Non-pigmented ciliary epithelial cell (primary cell): ENCODE data around the gene PNLIPRP3.
"Not testable (repeated sequence)": the region's sequence is repeated elsewhere in the genome, so short reads cannot be mapped to it uniquely, and the experiment has no call there.

Source experiments
- DNase-seq: peaks from one replicate; pipeline ENCODE4 v3.0.0-alpha.2; 2010; ENCODE audit warnings: low read depth

Gene PNLIPRP3

DNA sequence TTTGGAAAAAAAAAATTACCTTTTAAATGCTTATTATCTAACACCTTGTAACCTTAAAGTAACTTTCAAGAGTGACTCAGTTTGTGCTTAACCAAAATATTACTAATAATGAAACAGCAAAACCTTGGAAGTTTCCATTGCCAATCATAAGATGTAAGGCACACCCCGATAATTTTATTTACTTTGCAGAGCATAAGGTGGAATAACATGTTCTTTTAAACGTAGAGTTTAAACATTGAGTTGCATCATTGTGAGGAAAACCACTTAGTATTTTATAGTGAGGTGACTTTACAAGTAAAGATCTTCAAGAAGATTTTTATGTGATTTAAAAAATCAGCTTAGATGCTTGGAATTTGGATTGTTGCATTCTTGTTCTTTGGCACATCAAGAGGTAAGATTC, at the start of gene PNLIPRP3:
TSS of gene PNLIPRP3 (plus strand) at position 177 of the 400 bp plus-strand sequence. CDS start at position 343, 166 bp downstream.
- no peak for DNase-seq

DNA sequence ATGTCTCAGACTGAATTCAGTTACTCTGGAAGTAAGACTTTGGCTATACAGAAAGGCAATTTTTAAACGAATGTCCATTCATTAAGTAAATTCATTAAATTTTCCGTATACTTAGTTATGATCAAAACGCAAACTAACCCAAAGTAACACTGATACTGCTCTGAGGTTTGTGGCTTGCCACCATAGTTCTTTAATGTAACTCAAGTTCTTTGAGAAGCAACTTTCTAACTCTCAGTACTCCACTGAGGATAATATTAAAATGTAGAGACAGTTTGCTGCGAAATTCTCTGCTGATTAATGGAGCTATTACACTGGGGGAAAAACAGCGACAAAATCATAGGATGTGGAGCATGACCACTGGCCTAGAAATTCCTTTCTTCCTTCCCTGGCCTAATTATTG, 45.4 kb upstream of the PNLIPRP3 start:
- DNase-seq, result no peak

DNA sequence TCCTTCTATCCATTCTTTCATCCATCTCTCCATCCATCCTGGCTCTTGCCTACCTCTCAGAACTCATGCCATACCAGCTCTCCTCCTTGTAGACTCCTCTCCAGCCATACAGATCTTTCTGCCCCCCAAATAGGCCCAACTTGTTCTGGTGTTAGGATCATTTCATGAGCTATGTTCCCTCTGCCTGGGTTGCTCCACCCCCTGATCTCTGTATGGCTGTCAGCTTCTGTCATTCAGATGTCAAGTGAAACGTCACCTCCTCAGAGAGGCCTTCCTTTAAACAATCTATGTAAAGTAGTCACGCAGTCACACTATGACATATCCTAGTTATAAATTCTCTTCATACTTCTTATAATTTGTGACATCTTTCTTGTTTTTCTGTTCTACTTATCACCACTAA, 42.3 kb upstream of the PNLIPRP3 start:
- DNase-seq, result no peak

DNA sequence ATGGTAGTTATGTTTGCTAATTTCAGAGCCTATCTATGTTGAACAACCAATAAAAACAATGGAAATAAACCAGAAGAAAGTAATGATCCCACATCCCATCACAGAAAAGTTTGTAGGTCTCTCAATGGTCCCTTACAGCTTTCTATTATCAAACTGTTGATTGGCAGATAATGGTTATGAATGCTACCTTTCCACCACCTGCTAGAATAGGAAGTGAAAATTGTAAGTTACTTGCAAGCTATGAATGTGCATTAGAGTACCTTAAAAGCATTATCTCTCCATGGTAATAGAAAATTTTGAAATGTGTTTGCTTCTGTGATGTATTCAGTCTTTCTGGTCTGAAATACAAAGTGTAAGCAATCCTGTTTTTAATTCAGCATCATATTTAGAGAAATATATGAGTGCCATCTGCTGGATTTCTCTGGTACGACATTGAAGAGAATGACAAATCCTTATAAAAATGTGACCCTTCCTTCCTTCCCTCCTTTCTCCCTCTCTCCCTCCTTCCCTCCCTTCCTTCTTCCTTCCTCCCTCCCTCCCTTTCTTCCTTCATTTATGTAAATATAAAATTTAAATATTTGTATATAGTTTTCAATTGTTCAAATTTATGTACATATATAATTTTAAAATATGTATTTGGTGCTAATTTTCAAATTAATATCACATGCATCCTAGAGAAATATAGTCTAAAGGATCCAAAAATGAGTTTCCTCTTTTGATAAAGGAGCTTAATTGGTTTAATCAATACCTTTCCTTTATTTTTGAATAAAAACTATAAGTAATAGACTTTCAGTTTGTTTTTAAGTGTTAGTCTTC, 41.4 kb upstream of the PNLIPRP3 start:
- DNase-seq, result peak; percentile 1

DNA sequence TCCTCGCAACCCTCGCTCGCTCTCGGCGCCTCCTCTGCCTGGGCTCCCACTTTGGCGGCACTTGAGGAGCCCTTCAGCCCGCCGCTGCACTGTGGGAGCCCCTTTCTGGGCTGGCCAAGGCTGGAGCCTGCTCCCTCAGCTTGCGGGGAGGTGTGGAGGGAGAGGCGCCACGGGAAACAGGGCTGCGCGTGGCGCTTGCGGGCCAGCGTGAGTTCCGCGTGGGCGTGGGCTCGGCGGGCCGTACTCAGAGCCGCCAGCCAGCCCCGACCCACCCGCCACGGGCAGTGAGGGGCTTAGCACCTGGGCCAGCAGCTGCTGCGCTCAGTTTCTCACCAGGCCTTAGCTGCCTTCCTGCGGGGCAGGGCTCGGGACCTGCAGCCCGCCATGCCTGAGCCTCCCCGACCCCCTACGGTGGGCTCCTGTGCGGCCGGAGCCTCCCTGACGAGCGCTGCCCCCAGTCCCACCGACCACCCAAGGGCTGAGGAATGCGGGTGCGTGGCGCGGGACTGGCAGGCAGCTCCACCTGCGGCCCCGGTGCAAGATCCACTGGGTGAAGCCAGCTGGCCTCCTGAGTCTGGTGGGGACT, 34.3 kb upstream of the PNLIPRP3 start:
- not testable (repeated sequence) for DNase-seq

DNA sequence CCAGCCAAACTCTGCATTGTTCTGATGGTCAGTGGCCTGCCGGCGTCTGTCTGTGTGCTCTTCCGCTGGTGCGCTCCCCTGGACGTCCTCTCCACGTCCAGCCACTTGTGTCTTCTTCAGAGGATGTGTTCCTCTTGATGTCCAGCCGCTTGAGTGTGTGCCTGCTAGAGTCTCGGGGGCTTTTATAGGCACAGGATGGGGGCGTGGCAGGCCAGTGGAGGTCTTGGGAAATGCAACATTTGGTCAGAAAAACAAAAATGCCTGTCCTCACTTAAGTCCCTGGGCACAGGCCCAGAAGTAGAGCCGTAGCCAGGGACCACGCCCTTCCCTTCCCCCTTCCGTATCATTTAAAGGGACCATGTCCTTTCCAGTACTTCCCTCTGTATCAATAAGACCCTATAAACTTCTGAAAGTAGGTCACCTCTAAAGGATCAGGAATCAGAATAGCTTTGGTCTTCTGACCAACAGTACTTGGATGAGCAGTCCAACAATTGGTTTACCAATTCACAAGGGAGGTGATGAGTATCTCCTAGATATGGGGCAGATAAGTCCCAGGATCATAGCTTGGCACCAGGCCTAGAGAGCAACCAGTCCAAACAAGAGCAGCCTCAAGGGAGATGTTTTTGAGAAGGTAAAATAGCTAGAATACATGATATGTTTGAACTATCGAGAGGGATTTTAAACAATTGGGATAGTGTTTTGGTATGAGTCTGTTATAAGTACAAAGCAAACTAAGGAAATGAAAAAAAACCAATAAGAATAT, 32.2 kb upstream of the PNLIPRP3 start:
- no peak for DNase-seq

DNA sequence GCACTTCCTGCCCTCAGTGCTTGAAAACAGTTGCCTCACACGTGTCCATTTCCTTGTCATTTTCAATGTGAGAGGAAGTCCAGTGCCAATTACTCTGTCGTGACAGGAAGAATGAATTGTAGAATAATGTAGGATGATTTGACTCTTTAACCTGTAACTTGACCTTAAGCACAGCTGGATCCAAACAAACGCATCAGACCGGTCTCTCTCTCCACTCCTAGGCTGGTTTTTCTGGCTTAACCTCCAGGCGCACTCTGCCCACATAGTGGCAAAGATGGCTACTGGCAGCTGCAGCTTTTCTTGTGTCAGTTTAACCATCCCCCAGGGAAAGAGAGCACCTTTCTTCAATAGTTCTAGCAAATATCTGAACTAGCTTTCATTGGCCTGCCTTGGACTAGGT, 29.4 kb upstream of the PNLIPRP3 start:
- no peak for DNase-seq

DNA sequence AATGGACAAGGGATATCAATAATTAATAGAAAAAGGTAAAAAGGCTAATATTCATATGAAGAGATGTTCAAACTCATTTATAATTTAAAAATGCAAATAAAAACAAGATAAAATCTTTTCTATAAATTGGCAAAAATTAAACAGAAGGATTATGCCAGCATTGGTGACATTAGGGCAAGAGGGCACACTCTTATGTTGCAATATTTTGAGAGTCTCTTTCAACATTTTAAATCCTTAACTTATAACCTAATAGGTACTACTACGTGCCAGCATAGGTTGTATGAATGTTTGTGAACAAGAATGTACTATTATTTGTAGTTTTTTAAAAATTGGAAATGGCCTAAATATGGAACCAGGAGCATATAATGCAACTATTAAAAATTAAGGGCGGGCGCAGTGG, 24.8 kb upstream of the PNLIPRP3 start:
- no peak for DNase-seq

DNA sequence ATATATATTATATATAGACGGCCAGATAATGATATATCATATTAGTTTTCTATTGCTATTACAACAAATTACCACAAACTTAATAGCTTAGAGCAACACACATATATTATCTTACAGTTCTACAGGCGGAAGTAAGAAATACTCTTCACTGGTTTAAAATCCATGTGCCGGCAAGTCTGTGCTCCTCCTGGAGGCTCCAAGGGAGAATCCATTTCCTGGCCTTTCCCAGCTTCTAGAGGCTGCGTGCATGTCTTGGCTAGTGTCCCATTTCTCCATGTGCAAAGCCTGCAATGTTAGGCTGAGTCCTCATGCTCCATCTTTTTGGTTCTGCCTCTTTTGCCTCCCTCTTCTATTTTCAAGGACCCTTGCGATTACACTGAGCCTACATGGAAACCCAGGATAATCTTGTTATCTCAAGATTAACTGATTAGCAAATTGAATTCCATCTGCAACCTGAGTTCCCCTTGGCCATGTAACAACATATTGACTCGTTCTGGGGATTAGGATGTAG, 23.9 kb upstream of the PNLIPRP3 start:
- DNase-seq, result no peak

DNA sequence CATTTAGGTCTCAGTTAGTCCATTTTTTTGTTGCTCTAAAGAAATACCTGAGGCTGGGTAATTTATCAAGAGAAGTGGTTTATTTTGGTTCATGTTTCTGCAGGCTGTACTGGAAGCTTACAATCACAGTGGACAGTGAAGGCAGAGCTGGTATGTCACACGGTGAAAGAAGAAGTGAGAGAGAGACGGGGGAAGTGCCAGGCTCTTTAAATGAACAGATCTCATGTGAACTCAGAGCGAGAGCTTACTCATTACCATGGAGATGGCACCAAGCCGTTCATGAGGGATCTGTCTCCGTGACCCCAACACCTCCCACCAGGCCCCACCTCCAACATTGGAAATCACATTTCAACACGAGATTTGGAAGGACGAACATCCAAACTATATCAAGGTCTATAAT, 18.9 kb upstream of the PNLIPRP3 start:
- no peak for DNase-seq

DNA sequence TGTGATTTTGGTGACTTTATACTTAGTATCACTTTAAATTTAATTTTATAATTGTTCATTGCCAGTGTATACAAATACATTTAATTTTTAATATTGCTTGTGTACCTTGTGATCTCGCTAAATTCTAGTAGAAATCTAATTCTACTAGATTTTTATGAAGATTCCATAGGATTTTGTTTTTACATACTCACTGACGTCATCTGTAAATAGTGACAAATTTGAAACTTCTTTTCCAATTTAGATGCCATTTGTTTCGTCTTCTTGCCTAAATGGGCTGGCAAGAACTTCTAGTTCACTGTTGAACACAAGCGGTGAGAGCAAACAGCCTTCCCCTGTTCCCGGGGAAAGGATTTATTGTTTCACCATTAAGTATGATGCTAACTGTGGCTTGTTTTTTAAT, 17.3 kb upstream of the PNLIPRP3 start:
- no peak for DNase-seq

DNA sequence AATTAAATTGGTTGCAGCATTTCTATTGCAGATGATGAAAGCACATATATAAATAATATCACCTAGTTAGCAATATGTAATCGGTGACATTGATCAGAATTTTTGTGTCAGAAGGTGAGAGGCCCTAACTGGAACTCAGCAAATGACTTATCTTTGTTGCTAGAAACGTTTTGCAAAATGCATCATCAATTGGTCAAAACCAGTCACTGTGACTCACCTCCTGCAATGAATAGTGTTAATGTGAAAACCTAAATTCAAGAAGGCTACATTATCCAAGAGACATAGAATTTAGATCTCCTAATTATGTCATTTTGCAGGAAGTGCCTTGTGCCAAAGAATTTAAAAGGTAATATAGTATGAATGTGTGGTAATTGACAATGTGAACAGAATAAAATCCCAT, 9.8 kb upstream of the PNLIPRP3 start:
- DNase-seq, result no peak

DNA sequence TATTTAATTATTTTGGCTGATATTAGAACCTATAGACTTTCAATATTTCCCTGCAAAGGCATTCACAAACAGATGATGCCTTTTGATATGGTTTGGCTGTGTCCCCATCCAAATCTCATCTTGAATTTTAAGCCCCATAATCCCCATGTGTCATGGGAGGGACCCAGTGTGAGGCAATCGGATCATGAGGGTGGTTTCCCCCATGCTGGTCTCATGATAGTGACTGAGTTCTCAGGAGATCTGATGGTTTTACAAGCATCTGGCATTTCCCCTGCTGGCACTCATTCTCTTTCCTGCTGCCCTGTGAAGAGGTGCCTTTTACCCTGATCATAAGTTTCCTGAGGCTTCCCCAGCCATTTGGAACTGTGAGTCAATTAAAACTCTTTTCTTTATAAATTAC, 9.3 kb upstream of the PNLIPRP3 start:
- DNase-seq, result no peak

DNA sequence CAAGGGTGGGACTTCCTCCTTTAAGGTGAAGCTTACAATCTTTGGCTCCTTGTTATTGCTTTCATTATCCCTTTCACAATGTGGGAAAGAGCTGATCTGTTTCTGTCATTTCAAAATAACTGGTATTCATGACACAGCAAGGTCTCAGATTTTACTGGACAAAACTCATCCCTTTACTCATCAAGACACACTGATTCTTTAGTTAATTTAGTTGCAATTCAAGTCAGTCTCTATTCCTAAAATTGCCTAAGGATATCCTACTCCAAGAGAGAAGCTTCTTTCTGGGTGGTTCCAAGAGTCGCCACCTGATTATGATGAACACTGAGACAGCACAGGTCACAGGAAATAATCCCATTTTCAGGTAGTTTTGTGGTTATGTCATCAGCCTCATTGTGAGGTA, 5.8 kb upstream of the PNLIPRP3 start:
- DNase-seq, result no peak

DNA sequence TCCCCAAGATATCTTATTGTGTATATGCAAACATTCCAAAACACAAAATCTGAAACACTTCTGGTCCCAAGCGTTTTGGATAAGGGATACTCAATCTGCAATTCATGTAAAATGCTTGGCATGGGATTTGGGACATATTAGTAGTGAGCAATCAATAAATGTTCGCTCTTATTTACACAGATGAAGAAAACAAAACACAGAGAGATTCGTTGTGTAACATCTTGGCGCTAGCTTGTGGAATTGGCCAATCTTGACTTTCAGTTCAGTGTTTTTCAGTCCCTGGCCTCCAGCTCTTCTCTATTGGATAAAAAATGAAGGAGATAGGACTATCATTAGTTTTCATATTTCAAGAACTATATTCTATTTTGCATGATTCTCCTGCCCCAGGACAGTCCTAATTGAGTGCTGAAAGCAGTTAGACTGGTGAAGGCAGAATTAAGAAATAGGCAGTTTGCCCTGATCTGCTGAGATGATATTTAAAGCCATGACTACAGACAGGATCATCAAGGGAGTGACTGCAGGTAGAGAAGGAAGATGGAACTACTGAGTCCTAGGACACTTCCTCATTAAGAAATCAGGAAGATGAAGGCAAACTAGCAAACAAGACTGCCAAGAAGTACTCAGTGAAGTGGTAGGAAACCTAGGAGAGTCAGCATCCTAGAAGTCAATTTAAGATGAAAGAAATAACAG, 1.8 kb downstream of the PNLIPRP3 start:
- no peak for DNase-seq

DNA sequence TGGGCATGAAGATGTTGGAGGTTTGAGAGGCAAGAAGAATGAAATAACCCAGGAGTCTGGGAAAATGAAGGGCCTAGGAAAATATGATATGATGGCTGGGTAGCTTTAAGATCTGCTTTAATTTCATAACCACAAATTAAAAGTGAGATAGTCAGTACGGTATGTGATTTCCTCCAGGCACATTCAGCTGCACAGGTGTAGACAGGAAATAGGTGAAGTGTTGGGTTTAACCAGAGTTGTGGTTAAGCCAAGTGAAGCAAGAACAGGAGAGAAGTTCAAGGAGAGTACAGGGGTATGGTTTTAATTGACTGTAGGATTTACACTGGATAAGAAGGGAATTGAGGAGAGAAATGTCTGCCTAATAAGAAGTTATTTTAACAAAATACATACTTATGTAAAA, 2.6 kb downstream of the PNLIPRP3 start:
- DNase-seq, result no peak

DNA sequence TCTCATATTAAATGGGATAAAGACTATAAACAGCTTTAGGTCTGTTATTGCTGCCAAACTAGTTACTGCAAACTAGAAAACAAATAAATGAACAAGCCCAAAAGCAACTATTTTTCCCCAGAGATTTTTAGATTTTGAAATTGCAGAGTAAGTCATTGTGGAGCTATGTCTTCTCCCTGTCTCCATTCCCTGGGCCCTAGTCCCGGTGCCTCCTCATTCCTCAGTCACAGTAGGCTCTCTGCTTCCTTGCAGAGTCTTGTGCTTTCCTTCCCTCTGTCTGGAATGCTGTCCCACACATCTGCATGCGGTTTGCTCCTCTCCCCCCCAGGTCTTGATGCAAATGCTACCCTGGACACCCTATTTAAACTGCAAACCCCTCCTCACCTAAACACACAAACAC, 4.0 kb downstream of the PNLIPRP3 start:
- no peak for DNase-seq

DNA sequence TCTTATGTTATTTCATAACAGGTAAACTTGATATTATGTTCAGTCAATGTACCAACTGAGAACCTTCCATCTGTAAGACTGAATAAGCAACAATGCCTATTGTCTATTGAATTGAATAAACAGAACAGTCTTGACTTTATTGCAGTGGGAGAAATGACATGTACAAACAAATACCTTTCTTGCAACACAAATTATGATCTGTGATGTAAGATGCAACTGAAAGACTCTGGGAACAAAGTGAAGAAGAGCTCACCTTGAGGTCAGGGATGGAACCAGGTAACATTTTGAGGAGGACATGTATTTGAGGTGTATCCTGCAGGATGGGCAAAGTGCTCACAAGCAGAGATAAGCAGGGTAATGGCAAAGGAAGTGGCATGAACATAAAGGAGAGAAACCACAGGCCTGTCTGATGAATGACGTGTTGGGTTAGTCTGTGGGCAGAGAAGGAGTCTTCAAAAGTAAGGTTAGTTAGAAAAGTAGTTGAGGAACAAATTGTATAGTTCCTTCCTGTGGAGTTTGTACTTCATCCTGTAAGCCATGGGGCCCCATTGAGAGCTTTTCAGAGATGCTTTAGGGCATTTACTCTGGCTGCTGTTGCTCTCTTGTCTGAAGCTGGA, 9.5 kb downstream of the PNLIPRP3 start:
- DNase-seq, result no peak

DNA sequence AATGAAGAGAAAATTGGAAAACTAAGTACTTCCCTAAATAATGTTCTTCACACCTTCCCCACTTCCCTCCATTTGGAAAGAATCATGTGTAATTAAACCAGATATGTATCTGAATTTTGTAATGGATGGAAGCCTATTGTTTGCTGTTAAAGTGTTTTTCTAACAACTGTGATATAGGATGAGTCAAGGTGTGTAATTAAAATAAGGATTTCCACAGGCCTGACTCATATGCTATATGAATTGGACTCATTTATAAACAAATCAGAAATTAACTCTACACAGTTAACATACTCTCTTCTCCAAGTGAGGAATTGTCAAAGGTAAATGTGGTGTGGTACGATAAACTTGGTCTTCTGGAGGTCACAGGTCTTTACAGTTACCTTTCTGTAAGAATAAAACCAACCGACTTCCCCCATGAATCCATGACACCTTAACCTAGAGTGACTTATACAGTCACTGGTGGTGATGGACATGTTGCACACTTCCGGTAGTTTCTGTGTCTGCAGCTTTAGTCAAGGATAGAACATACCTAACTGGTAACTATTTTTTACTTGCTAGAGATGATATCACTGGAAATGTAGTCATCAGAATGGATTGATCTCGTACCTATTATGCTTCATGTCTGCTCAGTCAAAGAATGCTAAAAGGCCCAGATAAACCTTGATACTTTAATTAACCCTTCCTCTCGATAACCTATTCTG, 12.8 kb downstream of the PNLIPRP3 start:
- DNase-seq, result no peak

DNA sequence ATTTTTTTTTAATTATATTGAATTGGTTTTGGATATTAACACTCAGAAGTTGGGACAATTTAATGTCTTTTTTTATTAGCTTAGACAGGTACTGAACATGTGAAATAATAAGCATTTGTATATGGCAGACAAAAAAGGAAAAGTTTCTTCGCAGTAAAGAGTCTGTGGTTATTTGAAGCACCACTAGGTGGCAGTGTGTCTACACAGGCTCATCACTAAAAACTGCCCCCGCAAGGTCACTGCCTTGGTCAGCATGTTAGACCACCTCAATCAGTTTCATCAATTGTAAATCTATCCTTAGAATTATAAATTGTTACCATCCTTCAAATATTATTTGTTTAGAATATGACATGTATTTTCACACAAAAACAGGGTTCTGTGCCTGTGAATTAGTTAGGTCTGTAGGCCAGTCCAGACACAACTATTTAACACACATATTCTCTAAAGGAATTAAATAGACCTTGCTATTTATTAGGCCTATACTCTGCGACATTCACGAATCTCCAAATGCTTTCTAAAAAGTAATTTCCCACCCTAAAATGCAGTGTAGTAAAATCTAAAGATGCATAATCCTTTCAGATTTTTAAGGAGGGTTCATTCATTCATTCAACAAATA, 17.0 kb downstream of the PNLIPRP3 start:
- no peak for DNase-seq

DNA sequence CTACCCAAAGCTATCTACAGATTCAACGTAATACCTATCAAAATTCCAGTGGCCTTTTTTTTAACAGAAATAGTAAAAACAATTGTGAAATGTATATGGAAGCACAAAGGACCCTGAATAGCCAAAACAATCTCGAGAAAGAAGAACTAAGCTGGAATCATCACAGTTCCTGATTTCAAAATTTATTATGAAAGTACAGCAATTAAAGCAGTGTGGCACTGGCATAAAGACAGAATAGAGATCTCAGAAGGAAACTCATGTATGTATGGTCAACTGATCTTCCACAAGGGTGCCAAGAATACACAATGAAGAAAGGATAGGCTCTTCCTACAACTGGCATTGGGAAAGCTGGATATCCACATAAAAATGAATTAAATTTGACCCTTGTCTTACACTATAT, 23.2 kb downstream of the PNLIPRP3 start:
- no peak for DNase-seq
